Endothelial cell of umbilical vein (primary cell): ENCODE data around the gene UNC119. TPM values are rescaled to one million over a fixed set of nuclear protein-coding genes. Genes with fewer than 3 reads are reported as not detected.
A peak's percentile ranks its signal among the peaks of the same experiment; 100 is the strongest.

Experiments used
- BruUV-seq: library from RNA; stranded (reverse); fragments of 400-500 nt; replicated peaks from 2 replicates; lab custom pipeline; 2021; lab: Mats Ljungman, UMichigan
- CTCF ChIA-PET: fragments of 300-600, 350-600 bp; sonication (Branson Sonifier 250); formaldehyde crosslinking; loops from one replicate; lab custom pipeline; 2021; ENCODE audit warnings: antibody characterized with exemption, inconsistent platforms; lab: Charles Lee
- POLR2A ChIA-PET: fragments of 300-600, 350-600 bp; sonication (Branson Sonifier 250); formaldehyde crosslinking; loops from one replicate; lab custom pipeline; 2021; ENCODE audit warnings: antibody characterized with exemption, inconsistent platforms; lab: Charles Lee
- DNase-seq: peaks from one replicate; pipeline ENCODE4 v3.0.0-alpha.2; 2011; ENCODE audit warnings: low read depth, low spot score
- FAIRE-seq: peaks from 2 replicates; lab custom pipeline; 2011; peaks lifted over from hg19 to GRCh38; lab: Jason Lieb, UNC
- H2AFZ ChIP-seq: 2 replicates; pipeline ENCODE4 v1.6.0; 2012; ENCODE audit warnings: low read depth, low read length, control low read depth, inconsistent platforms
- H3K27ac ChIP-seq: 2 replicates; pipeline ENCODE4 v1.5.1; 2011; ENCODE audit warnings: low read depth, mild to moderate bottlenecking, control low read depth, low read length, moderate library complexity; ENCODE audit not compliant: insufficient read depth
- H3K27me3 ChIP-seq, 2 experiments: 2 replicates each; pipeline versions ENCODE4 v1.6.0 to v1.6.1; 2011; ENCODE audit warnings: low read length in 2 of 2, mixed read lengths in 1 of 2; ENCODE audit not compliant: control insufficient read depth in 2 of 2, insufficient read depth in 2 of 2
- H3K36me3 ChIP-seq, 2 experiments: 2 replicates in 1 of 2; 3 replicates in 1 of 2; pipeline ENCODE4 v1.5.1; 2011; ENCODE audit warnings: low read length in 2 of 2, mild to moderate bottlenecking in 1 of 2, moderate library complexity in 1 of 2; ENCODE audit not compliant: control insufficient read depth in 2 of 2, insufficient read depth in 2 of 2; ENCODE audit errors: extremely low read depth in 1 of 2
- H3K4me1 ChIP-seq: 3 replicates; pipeline ENCODE4 v1.5.1; 2011; ENCODE audit warnings: mild to moderate bottlenecking, low read length; ENCODE audit not compliant: control insufficient read depth, insufficient read depth; ENCODE audit errors: extremely low read depth
- H3K4me2 ChIP-seq: 2 replicates; pipeline ENCODE4 v1.6.1; 2011; ENCODE audit warnings: low read length, control low read depth, mixed read lengths; ENCODE audit not compliant: insufficient read depth
- H3K4me3 ChIP-seq, 3 experiments: fragments of 200-600 bp in 1 of 3; sonication (generic), shearing (Covaris generic) in 1 of 3; replicated peaks in 1 of 3; 2 replicates each; pipeline ENCODE4 v1.5.1; 2011 to 2016; ENCODE audit warnings: control low read depth in 3 of 3, low read length in 3 of 3, mild to moderate bottlenecking in 2 of 3, inconsistent platforms in 1 of 3, low read depth in 1 of 3, moderate library complexity in 1 of 3; ENCODE audit not compliant: insufficient read depth in 1 of 3
- H3K79me2 ChIP-seq: 2 replicates; pipeline ENCODE4 v1.6.0; 2012; ENCODE audit warnings: low read length, inconsistent platforms; ENCODE audit not compliant: control insufficient read depth, insufficient read depth
- H3K9ac ChIP-seq: replicated peaks from 2 replicates; pipeline ENCODE3; 2011; ENCODE audit warnings: low read length, control low read depth; ENCODE audit not compliant: insufficient read depth; ENCODE audit errors: extremely low read depth
- H3K9me1 ChIP-seq: replicated peaks from 3 replicates; pipeline ENCODE4 v1.6.0; 2011; ENCODE audit warnings: mild to moderate bottlenecking, low read length; ENCODE audit not compliant: control insufficient read depth, insufficient read depth; ENCODE audit errors: extremely low read depth
- H3K9me3 ChIP-seq: replicated peaks from 2 replicates; pipeline ENCODE4 v1.5.1; 2012; ENCODE audit warnings: low read length, inconsistent platforms; ENCODE audit not compliant: control insufficient read depth, insufficient read depth
- H4K20me1 ChIP-seq: replicated peaks from 2 replicates; pipeline ENCODE3; 2011; ENCODE audit warnings: mild to moderate bottlenecking, low read length; ENCODE audit not compliant: control insufficient read depth, insufficient read depth; ENCODE audit errors: extremely low read depth
- CTCF ChIP-seq, 2 donors: IDR thresholded peaks; 1 replicate in 1 of 2; 2 replicates in 1 of 2; pipeline ENCODE4 v1.5.1; 2011; ENCODE audit warnings: low read length in 2 of 2, mild to moderate bottlenecking in 2 of 2, moderate library complexity in 2 of 2, control low read depth in 1 of 2, inconsistent platforms in 1 of 2, low read depth in 1 of 2; ENCODE audit not compliant: insufficient read depth in 1 of 2; ENCODE audit errors: extremely low read depth in 1 of 2
- EZH2 ChIP-seq: IDR thresholded peaks from 2 replicates; pipeline ENCODE4 v1.6.1; 2012; ENCODE audit warnings: borderline replicate concordance, low read depth, mild to moderate bottlenecking, moderate library complexity, low read length, inconsistent platforms; ENCODE audit not compliant: severe bottlenecking
- MYC ChIP-seq: IDR thresholded peaks from one replicate; pipeline ENCODE4 v1.6.1; 2011; ENCODE audit warnings: mild to moderate bottlenecking, low read depth, low read length
- dilution Hi-C: fragments of 300-500 bp; cut with MboI; formaldehyde crosslinking; loops from one replicate; pipeline ENCODE4 v1.15.0; 2019; ENCODE audit warnings: low sequenced_read_pairs; ENCODE audit not compliant: extremely low pct_ligation_motif_present
- intact Hi-C: fragments of 100-400 bp; cut with micrococcal nuclease; formaldehyde crosslinking; loops from one replicate; pipeline ENCODE4 v1.10.0; 2022
- polyA plus RNA-seq, 4 experiments: library from polyadenylated mRNA; depleted of rRNA in 3 of 4; stranded (reverse) in 3 of 4; unstranded in 1 of 4; fragments of >200 nt; gene quantifications; 2 replicates each; pipeline versions ENCODE4 v1.2.1 to v1.2.3, GENCODE V29; 2011 to 2012; ENCODE audit warnings: missing spikeins in 1 of 4
- total RNA-seq: library from RNA; stranded (reverse); gene quantifications from 2 replicates; pipeline ENCODE4 v1.2.3, GENCODE V29; 2021

The UNC119 gene
- total and polyA plus RNA-seq, 2 donors (not counting 3 experiments of a cell fraction or from before 2014, with no cell fraction given): 26.3 to 67.8 TPM

GRCh38 chr17:28574526-28574925 lies 22.1 kb upstream of the UNC119 start:
- Histone ChIP-seq H3K9me1 (no peaks in the 10 kb centered on the region), H3K4me1 (peaks cover 12% of the 10 kb centered on the region), H3K36me3 (peaks cover 3 to 5% of the 10 kb centered on the region in 2 experiments), H2AFZ (no peak overlapping the region), H3K9ac (no peak overlapping the region), H3K27me3 (no peaks in the 10 kb centered on the region), H3K9me3 (no peaks in the 10 kb centered on the region), H3K27ac (no peak overlapping the region), H3K79me2 (peaks cover 12% of the 10 kb centered on the region), H3K4me2 (no peak overlapping the region), H3K4me3 (no peak overlapping the region), H4K20me1 (no peaks in the 10 kb centered on the region)
- ChIA-PET CTCF (no interaction called here), POLR2A (no interaction called here)
- FAIRE-seq (no peak), DNase-seq (no peak)
- dilution Hi-C loops (no loop called here), intact Hi-C loops (no loop called here)
- no TSS peak for BruUV-seq
- no peak for TF ChIP-seq MYC
- TF ChIP-seq CTCF (IDR thresholded peaks at IDR 0.05; ENCODE audit: extremely low read depth in 1 of 2, insufficient read depth in 1 of 2, low read depth in 1 of 2, low read length in 2 of 2): peak in 1 of 2 donors; percentile 0

- dilution Hi-C loops: no loop called here
- Histone ChIP-seq H3K79me2 (peaks cover 14% of the 10 kb centered on the region), H4K20me1 (no peaks in the 10 kb centered on the region), H3K9me3 (no peaks in the 10 kb centered on the region), H3K9me1 (no peaks in the 10 kb centered on the region), H3K27me3 (no peaks in the 10 kb centered on the region), H3K4me2 (no peak overlapping the region), H3K4me3 (no peak overlapping the region), H3K9ac (no peak overlapping the region), H3K4me1 (peaks cover 12% of the 10 kb centered on the region), H2AFZ (no peak overlapping the region), H3K36me3 (peaks cover under 1 to 5% of the 10 kb centered on the region in 2 experiments), H3K27ac (no peak overlapping the region)
- POLR2A ChIA-PET: no interaction called here
- DNase-seq (no peak), FAIRE-seq (no peak)
- intact Hi-C loops: no loop called here
- no peak for TF ChIP-seq CTCF (IDR thresholded peaks at IDR 0.05; ENCODE audit: extremely low read depth in 1 of 2, insufficient read depth in 1 of 2, low read depth in 1 of 2, low read length in 2 of 2)
- no peak for TF ChIP-seq EZH2
- no TSS peak for BruUV-seq
- CTCF ChIA-PET: no interaction called here
Observed at GRCh38 chr17:28573966-28574480, 21.6 kb upstream of the UNC119 start.
